ENCODE measurements around the gene AUTS2. TPM values are rescaled to one million over a fixed set of nuclear protein-coding genes. Genes with fewer than 3 reads are reported as not detected.

The AUTS2 gene
- total and polyA plus RNA-seq, 10 of the 15 experiments (the other 5 are each of a cell fraction or from before 2014, with no cell fraction given): 6.4 to 55.6 (median 21.6) TPM

GRCh38 chr7:69674701-69675182, 76.5 kb downstream of the AUTS2 start (continued):
- TF ChIP-seq HDGF (IDR thresholded peaks at IDR 0.05) (no peak), CHD1 (IDR thresholded peaks at IDR 0.05; ENCODE audit: low read depth, low read length) (no peak), NRF1 (conservative IDR thresholded peaks at IDR 0.05; ENCODE audit: low read depth, low read length) (no peak), USF1 (IDR thresholded peaks at IDR 0.05; ENCODE audit: borderline replicate concordance, extremely low read length, insufficient read depth, low read depth, low read length) (no peak), CTCF (IDR thresholded peaks at IDR 0.05 in 2 of 3, conservative IDR thresholded peaks at IDR 0.05 in 1 of 3; ENCODE audit: control insufficient read depth in 2 of 3, extremely low read depth in 1 of 3, insufficient read depth in 1 of 3, low read depth in 3 of 3, low read length in 3 of 3) (no peak), FOS (IDR thresholded peaks at IDR 0.05; ENCODE audit: borderline replicate concordance, extremely low read depth, insufficient read length) (no peak), IKZF1 (conservative IDR thresholded peaks at IDR 0.05) (peak; percentile 87), NR2C2 (IDR thresholded peaks at IDR 0.05; ENCODE audit: borderline replicate concordance, control insufficient read depth, insufficient read length, low read depth) (no peak), IRF4 (IDR thresholded peaks at IDR 0.05; ENCODE audit: low read depth, low read length) (no peak), PBX3 (IDR thresholded peaks at IDR 0.05; ENCODE audit: insufficient replicate concordance, low read depth, low read length) (peak; percentile 76), RAD51 (IDR thresholded peaks at IDR 0.05) (no peak), ZSCAN29 (IDR thresholded peaks at IDR 0.05) (no peak), ZNF207 (IDR thresholded peaks at IDR 0.05; ENCODE audit: borderline replicate concordance) (no peak), SMARCA5 (IDR thresholded peaks at IDR 0.05) (no peak; the same call in 1 of the 2 replicates), CUX1 (IDR thresholded peaks at IDR 0.05; ENCODE audit: insufficient replicate concordance, low read depth, low read length) (peak; percentile 79), TCF12 (IDR thresholded peaks at IDR 0.05; ENCODE audit: low read depth, low read length) (no peak), GABPA (IDR thresholded peaks at IDR 0.05; ENCODE audit: low read depth) (no peak), HCFC1 (IDR thresholded peaks at IDR 0.05; ENCODE audit: low read length) (no peak), TARDBP (IDR thresholded peaks at IDR 0.05; ENCODE audit: borderline replicate concordance) (no peak), NFXL1 (IDR thresholded peaks at IDR 0.05; ENCODE audit: borderline replicate concordance) (no peak), DPF2 (IDR thresholded peaks at IDR 0.05) (peak; percentile 81), CBX5 (IDR thresholded peaks at IDR 0.05; ENCODE audit: low read depth) (no peak), RELA (IDR thresholded peaks at IDR 0.05; ENCODE audit: borderline replicate concordance, partially characterized antibody) (peak; percentile 37), TBL1XR1 (IDR thresholded peaks at IDR 0.05; ENCODE audit: low read depth, low read length) (no peak)

Measured in GM12878 (cell line).